ENCODE data around the gene EFCAB5. TPM values are rescaled to one million over a fixed set of nuclear protein-coding genes. Genes with fewer than 3 reads are reported as not detected.
A peak's percentile ranks its signal among the peaks of the same experiment; 100 is the strongest.

EFCAB5 gene
- total and polyA plus RNA-seq, 2 donors from 2014 or later = 1.4 TPM; not detected in 1

DNA sequence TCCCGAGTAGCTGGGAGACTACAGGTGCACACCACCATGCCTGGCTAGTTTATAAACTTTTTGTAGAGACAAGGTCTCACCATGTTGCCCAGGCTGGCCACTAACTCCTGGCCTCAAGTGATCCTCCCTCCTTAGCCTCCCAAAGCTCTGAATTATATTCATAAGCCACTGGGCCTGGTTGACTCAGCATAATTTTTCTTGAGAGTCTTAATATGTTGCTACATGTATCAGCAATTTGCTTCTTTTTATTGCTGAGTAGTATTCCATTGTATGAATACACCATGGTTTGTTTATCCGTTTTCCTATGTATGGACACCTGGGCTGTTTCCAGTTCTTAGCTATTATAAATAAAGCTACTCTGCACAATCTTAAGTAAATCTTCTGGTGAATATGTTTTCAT is 132.8 kb downstream of the EFCAB5 start:
- H3K27me3 ChIP-seq (ENCODE audit: control insufficient read depth, insufficient read depth, low read length) = no peaks in the 10 kb centered on the region
- no peaks in the 10 kb centered on the region for H3K4me1 ChIP-seq (ENCODE audit: control insufficient read depth in 2 of 3, insufficient read depth in 2 of 3, low read depth in 1 of 3, low read length in 3 of 3)
- H3K9ac ChIP-seq (ENCODE audit: low read length in 3 of 3) = no peak overlapping the region
- H3K4me3 ChIP-seq (ENCODE audit: low read length in 3 of 3) = no peak overlapping the region
- TF ChIP-seq, protein P1, sequence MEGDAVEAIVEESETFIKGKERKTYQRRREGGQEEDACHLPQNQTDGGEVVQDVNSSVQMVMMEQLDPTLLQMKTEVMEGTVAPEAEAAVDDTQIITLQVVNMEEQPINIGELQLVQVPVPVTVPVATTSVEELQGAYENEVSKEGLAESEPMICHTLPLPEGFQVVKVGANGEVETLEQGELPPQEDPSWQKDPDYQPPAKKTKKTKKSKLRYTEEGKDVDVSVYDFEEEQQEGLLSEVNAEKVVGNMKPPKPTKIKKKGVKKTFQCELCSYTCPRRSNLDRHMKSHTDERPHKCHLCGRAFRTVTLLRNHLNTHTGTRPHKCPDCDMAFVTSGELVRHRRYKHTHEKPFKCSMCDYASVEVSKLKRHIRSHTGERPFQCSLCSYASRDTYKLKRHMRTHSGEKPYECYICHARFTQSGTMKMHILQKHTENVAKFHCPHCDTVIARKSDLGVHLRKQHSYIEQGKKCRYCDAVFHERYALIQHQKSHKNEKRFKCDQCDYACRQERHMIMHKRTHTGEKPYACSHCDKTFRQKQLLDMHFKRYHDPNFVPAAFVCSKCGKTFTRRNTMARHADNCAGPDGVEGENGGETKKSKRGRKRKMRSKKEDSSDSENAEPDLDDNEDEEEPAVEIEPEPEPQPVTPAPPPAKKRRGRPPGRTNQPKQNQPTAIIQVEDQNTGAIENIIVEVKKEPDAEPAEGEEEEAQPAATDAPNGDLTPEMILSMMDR (IDR thresholded peaks at IDR 0.05; ENCODE audit: borderline replicate concordance, extremely low read depth, insufficient read depth) = no peak
- no peak for FAIRE-seq
- intact Hi-C loops (cut with DNase I) = no loop called here
- DNase-seq = no peak
- no peak overlapping the region for H3K27ac ChIP-seq (ENCODE audit: low read depth in 2 of 2, low read length in 2 of 2)
- H3K36me3 ChIP-seq (ENCODE audit: control insufficient read depth in 2 of 3, insufficient read depth in 3 of 3, low read length in 3 of 3) = no peaks in the 10 kb centered on the region
- H3K9me3 ChIP-seq (ENCODE audit: control insufficient read depth in 2 of 3, insufficient read depth in 1 of 3, low read length in 3 of 3) = no peaks in the 10 kb centered on the region

- no peak for FAIRE-seq
- intact Hi-C loops (cut with DNase I) = no loop called here
Observed at GRCh38 chr17:30074730-30075129, 133.3 kb downstream of the EFCAB5 start.

DNA sequence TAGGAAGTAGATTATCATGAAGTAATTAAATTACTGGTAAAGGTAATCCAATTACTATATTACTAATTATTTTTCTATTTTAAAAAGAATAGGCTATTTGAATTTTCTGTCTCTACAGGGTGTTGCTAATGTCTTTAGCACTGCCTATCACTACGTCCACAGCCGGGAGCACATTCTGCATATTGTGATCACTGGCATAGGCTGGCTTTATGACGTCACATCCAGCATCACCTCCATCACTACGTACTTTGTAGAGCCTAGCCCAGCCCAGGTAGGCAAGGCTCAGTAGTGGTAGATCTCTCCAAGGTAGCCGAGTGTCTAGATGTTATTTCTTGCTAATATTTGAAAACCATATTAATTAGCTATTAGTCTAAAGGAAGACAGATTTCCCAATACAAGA is 141.3 kb downstream of the EFCAB5 start:
- peaks cover 0 to 2% (median 0%) of the 10 kb centered on the region in 3 donors for H3K4me1 ChIP-seq (ENCODE audit: control insufficient read depth in 2 of 3, insufficient read depth in 2 of 3, low read depth in 1 of 3, low read length in 3 of 3)
- H3K27me3 ChIP-seq (ENCODE audit: control insufficient read depth, insufficient read depth, low read length) = no peaks in the 10 kb centered on the region
- H3K9ac ChIP-seq (ENCODE audit: low read length in 3 of 3) = no peak overlapping the region
- H3K27ac ChIP-seq (ENCODE audit: low read depth in 2 of 2, low read length in 2 of 2) = no peak overlapping the region
- no peaks in the 10 kb centered on the region for H3K36me3 ChIP-seq (ENCODE audit: control insufficient read depth in 2 of 3, insufficient read depth in 3 of 3, low read length in 3 of 3)
- no peaks in the 10 kb centered on the region for H3K9me3 ChIP-seq (ENCODE audit: control insufficient read depth in 2 of 3, insufficient read depth in 1 of 3, low read length in 3 of 3)
- TF ChIP-seq, protein P1 (IDR thresholded peaks at IDR 0.05; ENCODE audit: borderline replicate concordance, extremely low read depth, insufficient read depth) = no peak
- H3K4me3 ChIP-seq (ENCODE audit: low read length in 3 of 3) = no peak overlapping the region
- DNase-seq (no peak), FAIRE-seq (no peak)
- intact Hi-C loops (cut with DNase I) = no loop called here

More at GRCh38 chr17:30074730-30075129, 133.3 kb downstream of the EFCAB5 start:
- H3K36me3 ChIP-seq (ENCODE audit: control insufficient read depth in 2 of 3, insufficient read depth in 3 of 3, low read length in 3 of 3) = no peaks in the 10 kb centered on the region
- no peak overlapping the region for H3K27ac ChIP-seq (ENCODE audit: low read depth in 2 of 2, low read length in 2 of 2)
- no peak for DNase-seq
- H3K27me3 ChIP-seq (ENCODE audit: control insufficient read depth, insufficient read depth, low read length) = no peaks in the 10 kb centered on the region
- TF ChIP-seq, protein P1 (IDR thresholded peaks at IDR 0.05; ENCODE audit: borderline replicate concordance, extremely low read depth, insufficient read depth) = no peak
- no peaks in the 10 kb centered on the region for H3K9me3 ChIP-seq (ENCODE audit: control insufficient read depth in 2 of 3, insufficient read depth in 1 of 3, low read length in 3 of 3)
- no peak overlapping the region for H3K9ac ChIP-seq (ENCODE audit: low read length in 3 of 3)
- H3K4me3 ChIP-seq (ENCODE audit: low read length in 3 of 3) = no peak overlapping the region
- H3K4me1 ChIP-seq (ENCODE audit: control insufficient read depth in 2 of 3, insufficient read depth in 2 of 3, low read depth in 1 of 3, low read length in 3 of 3) = no peaks in the 10 kb centered on the region

DNA sequence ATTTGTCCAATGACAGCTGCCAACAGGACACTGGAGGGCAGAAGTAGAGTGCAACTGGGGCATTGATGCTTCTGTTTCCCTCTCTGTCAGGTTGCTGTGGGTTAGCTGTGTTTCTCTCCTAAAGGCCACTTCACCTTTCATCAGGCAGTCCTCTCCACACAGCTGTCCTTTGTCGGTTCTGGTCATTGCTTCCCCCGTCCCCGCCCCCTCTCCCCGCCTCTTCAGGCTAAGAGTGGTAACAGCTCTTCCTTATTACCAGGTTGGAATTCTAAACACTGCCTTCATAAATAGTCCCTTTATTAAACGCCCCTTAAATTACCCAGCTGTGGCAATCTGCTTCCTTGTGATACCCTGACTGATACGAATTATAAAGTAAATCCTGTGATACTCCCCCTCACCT is 143.4 kb downstream of the EFCAB5 start:
- peaks cover 0 to 2% (median 0%) of the 10 kb centered on the region in 3 donors for H3K4me1 ChIP-seq (ENCODE audit: control insufficient read depth in 2 of 3, insufficient read depth in 2 of 3, low read depth in 1 of 3, low read length in 3 of 3)
- TF ChIP-seq, protein P1 (IDR thresholded peaks at IDR 0.05; ENCODE audit: borderline replicate concordance, extremely low read depth, insufficient read depth) = no peak
- H3K27me3 ChIP-seq (ENCODE audit: control insufficient read depth, insufficient read depth, low read length) = no peaks in the 10 kb centered on the region
- intact Hi-C loops (cut with DNase I) = no loop called here
- no peaks in the 10 kb centered on the region for H3K9me3 ChIP-seq (ENCODE audit: control insufficient read depth in 2 of 3, insufficient read depth in 1 of 3, low read length in 3 of 3)
- peak overlapping the region in 1 of 3 donors; percentile 16 for H3K4me3 ChIP-seq (ENCODE audit: low read length in 3 of 3)
- FAIRE-seq (no peak), DNase-seq (peak in 4 of 5 donors; percentile 73 to 77 (median 76))
- no peaks in the 10 kb centered on the region for H3K36me3 ChIP-seq (ENCODE audit: control insufficient read depth in 2 of 3, insufficient read depth in 3 of 3, low read length in 3 of 3)
- no peak overlapping the region for H3K9ac ChIP-seq (ENCODE audit: low read length in 3 of 3)
- no peak overlapping the region for H3K27ac ChIP-seq (ENCODE audit: low read depth in 2 of 2, low read length in 2 of 2)
